SK-N-MC (cell line): ENCODE data around the gene STRN4.

Experiments used
- EZH2 ChIP-seq: fragments of 200-600 bp; sonication (generic); IDR thresholded peaks from one replicate; pipeline ENCODE4 v1.6.1; 2017; ENCODE audit warnings: antibody characterized with exemption
- FOXP2 ChIP-seq: optimal IDR thresholded peaks from 2 replicates; pipeline ENCODE3; 2011; ENCODE audit warnings: mild to moderate bottlenecking, moderate library complexity; ENCODE audit not compliant: insufficient read depth; ENCODE audit errors: extremely low read length, control extremely low read depth
- POLR2AphosphoS5 ChIP-seq: IDR thresholded peaks from 2 replicates; pipeline ENCODE4 v1.6.1; 2012; ENCODE audit warnings: mild to moderate bottlenecking, low read depth, low read length, borderline replicate concordance

GRCh38 chr19:46773018-46773399, 26.8 kb upstream of the STRN4 start:
- no peak for TF ChIP-seq EZH2
- TF ChIP-seq POLR2AphosphoS5, result no peak
- no peak for TF ChIP-seq FOXP2
